GM21423 (cell line): ENCODE results near the gene GOLGA7B.

ENCODE experiments used
- ATAC-seq: cut with Tn5 transposase; IDR thresholded peaks from one replicate; pipeline ENCODE4 v1.9.1; 2021; ENCODE audit warnings: mild to moderate bottlenecking, moderate library complexity; ENCODE audit not compliant: unreplicated experiment

GOLGA7B gene

DNA sequence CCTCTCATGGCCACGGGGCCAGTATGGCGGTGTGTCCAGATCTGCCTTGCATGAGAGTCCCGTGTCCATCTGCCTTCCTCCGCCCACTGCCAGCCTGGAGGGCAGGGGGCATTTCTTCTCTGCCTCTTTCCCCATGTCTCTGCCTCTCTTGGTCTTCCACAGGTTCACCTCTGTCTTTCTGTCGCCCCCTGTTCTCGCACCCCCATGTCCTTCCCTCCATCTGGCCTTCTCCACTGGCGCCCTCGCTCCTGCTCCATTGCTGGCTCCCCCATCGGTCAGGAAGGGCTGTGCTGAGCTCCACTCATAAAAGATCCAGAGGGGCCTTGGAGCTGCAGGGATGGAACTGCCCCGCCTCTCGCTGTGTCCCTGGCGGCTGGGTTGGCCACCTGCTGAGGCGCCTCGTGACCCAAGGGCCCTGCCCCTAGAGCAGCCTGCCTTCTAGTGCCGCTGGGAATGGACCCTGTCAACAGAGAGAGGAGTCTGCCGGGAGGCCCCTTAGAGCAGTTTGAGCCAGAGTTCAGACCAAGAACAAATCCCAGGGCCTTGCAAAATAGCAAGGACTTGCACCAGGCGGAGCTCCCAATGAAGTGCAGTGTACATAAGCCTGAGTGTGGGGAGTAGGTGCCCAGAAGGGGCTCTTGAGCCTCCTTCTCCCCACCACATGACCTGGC is 42.0 kb downstream of the GOLGA7B start:
- no peak for ATAC-seq

DNA sequence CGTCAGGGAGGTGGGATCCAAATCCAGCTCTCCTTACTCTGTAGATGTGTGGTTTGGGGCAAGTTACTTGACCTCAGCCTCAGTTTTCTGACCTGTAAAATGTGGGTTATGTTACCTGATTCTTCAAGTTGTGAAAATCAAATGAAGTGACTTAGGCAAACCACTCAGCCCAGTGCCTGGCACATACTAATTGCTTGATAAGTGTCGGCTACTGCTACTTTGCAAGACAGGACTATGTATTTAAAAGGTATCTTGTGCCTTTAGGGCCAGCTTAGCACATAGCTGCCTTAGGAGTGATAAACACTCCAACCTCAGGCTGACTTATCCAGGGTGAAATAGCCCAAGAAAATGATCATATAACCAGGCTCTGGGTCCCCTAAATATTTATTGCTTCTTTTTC is 42.9 kb downstream of the GOLGA7B start:
- no peak for ATAC-seq

DNA sequence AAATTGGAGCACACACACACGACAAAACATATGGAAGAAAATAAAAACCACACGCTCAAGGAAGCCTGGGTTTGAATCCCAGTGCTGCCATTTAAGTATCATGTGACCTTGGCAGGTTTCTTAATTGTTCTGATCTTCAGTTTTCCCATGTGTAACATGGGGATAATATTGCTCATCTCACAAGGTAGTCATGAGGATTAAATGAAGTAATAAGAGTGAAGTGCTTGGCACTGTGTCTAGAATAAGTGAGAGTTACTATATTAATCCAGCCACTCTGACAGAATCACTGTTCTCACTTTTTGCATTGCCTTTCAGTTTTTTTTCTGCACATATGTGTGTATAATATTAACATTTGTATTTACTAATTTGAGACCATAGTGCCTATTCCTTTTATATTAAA is 43.3 kb downstream of the GOLGA7B start:
- no peak for ATAC-seq

DNA sequence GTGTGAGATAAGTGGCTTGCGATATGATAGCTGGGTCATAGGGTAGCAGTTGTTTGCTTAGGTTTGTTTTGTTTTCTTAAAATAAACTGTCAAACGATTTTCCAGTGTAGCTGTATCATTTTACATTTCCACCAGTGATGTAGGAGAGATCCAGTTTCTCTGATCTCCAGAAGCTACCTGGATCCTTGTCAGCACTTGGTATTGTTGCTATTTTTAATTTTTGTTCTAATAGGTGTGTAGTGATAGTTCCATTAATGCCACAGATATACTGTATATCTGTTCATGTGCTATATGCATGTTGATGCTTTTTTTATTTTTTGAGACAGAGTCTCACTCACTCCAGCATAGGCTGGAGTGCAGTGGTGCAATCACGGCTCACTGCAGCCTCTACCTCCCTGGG is 44.4 kb downstream of the GOLGA7B start:
- ATAC-seq = no peak

DNA sequence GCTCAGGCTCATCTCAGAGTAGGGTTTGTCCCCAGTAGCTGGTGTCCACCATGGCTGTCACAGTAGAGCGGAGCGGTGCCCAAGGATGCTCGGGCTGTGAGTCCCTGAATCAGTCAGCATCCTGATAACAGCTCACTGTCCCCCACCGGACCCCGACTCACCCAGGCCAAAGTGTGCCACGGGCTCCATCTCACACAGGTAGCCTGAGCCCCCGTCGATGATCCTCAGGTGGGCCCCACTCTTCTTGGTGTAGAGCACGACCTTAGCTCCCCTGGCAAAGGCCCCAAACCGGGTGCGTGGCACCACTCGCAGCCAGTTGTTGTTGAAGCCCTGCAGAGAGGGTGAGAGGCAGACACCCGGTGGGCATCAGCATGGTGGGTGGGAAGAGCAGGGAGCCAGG is 45.4 kb downstream of the GOLGA7B start:
- ATAC-seq = no peak

DNA sequence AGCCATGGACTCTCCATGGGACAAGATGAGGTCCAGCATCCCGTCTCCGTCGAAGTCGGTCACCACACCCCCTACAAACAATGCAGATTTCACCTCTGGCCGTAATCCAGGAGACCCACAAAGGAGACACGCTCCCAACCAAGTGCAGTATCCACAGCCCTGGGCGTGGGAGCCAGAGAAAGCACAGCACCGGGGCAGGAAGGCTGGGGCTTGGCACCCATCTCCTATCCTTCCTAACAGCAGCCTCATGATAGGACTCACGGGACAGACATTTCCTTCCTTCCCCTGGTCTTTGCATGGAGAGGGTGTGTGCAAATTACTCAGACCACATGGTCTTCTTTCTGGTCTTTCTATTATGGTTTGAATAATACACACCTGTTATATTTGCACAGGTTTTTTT is 46.3 kb downstream of the GOLGA7B start:
- ATAC-seq = no peak

DNA sequence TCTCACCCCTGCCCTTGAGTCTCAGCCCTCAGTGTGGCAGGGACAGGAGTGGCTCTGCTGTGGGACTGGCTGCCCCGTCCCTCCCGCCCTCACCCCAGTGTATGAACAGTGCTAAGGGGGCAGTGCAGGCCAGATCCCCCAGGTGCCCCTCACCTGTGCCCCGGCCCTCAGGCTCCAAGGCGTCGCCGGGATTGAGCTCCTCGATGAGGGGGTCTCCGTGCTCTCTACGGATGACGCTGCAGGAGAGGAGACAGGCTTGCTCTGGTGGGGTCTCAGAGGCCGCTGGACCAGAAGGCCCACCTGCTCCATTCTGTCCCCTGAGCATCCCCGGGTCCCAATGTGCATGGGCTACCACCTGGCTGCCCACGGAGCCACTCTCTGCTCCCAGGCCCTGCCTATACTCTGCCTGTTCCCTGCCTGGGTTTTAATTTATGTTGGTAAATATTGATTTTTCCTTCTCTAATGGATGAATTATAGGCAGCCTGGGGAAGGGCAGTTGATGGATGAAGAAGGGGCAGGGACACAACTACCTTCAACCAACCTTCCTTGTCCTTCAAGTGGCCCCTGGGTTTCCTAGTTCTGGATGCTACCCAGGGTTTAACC is 47.2 kb downstream of the GOLGA7B start:
- no peak for ATAC-seq

DNA sequence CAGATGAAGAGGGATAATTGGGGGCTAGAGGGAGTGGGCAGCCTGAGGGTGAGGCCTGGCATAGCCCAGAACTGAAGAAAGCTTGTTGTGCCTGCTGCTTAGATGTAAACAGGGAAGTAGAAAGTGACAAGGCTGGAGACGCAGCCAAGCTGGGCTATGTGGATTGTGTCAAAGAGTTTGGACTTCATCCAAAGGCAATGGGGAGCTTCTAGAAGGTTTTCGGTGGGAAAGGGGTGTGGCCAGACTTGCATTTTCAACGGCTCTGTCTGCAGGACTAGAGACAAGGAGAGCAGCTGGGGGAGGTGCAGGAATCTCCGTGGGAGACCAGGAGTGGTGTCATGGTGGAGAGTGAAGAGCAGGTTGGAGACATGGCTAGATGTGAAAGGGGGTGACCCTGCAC is 48.8 kb downstream of the GOLGA7B start:
- no peak for ATAC-seq

DNA sequence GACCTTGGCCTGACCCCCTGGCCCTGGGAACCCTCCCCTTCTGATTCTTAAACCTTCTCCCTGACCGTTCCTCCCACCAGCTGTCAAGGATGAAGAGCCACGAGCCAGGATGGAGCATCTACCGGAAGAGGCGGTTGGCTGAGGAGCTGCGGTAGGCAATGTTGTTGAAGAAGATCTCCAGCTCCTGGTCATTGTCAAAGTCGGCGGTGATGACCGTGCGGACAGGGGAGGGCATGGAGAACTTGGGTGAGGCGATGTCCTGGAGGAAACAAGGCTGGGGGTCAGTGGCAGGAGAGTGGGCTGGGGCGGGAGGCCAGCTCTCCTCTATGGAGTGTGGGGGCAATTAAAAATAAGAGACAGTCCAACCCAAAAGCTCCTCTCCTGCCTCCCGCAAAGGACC is 51.7 kb downstream of the GOLGA7B start:
- no peak for ATAC-seq

DNA sequence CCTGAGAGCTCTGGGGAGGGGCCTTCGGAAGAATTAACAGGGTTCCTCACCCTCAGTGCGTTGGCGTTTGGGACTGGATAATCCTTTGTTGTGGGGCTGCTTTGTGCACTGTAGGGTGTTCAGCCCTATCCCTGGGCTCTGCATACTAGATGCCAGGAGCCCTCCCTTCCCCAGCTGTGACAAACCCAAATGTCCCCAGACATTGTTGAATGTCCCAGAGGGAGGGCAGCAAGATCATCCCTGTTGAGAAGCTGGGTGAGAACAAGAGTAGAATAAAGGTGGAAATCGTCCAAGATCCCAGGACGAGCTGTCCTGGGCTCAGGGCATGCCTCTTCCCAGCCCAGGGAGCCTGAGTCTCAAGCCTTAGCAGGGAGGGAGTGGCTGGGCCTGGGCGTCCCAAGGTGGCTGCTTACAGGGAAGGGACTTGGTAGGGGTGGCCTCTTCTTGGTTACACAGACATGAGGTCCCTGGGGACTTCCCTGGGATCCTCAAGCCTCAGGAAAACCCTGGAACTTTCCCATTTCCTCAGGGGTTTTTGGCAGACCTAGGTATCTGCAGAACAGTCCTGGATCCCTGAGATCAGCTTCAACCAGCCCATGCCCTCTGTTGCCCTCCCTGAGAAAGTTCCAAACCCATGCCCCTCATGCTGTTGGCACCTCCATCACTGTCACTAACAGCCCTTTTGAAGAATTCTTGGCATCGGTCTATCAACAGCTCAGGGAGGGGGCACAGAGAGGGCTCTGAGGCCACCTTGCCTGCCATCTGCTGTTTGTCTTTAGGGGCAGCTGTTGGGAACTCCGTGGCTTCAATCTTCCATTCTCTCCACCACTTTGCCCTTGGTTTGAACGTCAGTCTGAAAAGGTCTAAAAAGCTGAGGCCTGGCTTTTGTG is 53.7 kb downstream of the GOLGA7B start:
- no peak for ATAC-seq

DNA sequence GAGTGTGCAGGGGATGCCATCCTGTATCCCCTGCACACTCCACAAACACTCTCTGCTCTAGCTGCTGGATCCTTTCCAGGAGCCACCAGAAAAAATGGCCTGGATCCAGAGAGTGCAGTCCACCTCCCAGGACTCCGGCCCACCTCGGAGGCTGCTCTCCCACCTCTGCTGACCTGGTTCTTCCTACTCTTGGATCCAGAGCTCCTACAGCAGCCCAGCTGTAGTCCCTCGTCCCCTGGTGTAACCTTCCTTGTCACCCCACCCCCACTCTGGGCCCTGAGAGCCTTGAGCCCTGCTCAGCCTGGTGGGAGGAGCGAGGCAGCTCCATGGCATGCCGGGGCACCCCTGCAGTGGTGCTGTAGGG is 54.4 kb downstream of the GOLGA7B start:
- no peak for ATAC-seq

DNA sequence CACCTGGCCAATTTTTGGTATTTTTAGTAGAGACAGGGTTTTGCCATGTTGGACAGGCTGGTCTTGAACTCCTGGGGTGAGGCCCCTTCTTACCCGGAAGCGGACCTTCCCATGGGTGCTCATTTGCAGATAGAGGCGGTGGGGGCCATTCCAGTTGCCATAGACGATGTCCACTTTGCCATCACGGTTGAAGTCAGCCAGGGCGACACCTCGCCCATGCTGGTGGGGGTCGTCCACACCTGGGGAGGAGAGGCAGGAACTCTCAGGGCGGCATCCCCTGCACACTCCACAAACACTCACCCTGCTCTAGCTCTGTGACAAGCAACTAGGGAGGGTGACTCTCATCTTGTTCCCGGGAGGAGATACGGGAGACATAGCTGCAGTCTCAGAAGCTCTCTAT is 54.9 kb downstream of the GOLGA7B start:
- ATAC-seq = no peak

DNA sequence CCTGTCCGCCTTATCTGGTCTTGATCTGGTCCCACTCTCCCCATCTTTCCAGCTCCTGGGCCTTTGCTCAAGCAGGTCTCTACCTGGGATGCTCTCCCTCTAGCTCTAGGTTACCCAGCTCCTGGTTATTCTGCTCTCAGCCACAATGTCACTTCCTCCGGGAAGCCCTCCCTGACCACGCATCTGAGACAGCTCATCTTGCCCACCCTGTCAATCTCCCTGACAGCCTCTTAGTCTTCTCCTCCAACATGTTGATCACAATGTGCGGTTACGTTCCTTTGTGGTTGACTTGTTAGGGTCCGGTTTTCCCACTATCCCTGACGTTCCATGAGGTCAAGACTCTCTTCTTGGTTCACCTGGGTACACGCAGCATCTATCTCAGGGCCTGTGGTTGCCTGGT is 55.6 kb downstream of the GOLGA7B start:
- ATAC-seq = no peak

DNA sequence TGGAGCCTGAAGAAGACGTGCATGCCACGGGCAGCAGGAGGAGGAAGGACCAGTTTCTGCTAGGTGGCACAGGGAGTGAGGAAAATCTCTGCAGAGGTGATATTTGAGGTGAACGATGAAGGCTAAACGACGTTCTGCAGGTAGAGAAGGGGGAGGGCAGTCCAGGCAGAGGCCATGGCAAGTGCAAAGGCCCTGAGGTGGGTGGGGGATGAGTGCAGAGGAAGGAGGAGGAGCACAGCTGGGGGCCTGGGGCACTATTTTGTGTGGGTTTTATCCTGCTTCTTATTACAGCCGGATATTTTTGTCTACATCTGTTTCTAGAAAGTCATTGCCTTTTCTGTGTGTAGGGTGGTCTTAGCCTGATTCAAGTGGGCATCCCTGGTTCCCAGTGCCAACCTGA is 57.6 kb downstream of the GOLGA7B start:
- ATAC-seq = no peak

DNA sequence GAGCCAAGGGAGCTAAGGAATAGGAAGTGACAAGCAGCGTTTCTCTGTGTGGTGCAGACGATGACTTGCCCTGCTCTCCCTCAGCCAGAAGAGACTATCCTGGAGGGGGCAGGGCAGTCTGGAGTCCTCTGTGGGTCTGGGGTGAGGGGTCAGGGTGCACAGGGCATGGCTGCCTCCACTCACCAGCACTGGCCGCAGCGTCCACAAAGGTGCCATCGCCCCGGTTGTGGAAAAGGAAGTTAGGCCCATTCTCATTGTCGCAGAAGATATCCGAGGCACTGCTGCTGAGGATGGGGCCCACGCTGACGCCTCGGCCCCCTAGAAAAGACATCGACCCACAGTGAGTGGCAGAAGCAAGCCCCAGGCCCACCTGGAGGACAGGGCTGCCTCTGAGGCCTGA is 58.2 kb downstream of the GOLGA7B start:
- ATAC-seq = no peak

DNA sequence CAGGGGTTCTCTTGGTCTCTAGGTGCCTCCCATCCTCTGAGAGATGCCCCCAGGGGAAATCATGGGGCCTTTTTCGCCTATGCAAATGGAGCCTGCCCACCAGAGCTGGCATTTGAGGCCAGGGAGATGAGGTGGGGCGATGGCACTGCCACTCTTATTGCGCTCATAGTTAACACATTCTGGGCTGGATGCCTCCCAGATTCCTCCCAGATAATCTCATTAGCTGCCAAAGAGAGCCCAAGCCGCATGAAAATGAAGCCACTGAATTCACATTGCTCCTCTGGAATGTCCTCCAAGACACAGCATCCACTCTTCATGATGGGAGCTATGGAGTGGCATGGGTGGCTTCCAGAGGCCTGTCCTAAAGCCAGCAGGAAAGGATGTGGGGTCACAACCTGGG is 61.0 kb downstream of the GOLGA7B start:
- ATAC-seq = no peak

DNA sequence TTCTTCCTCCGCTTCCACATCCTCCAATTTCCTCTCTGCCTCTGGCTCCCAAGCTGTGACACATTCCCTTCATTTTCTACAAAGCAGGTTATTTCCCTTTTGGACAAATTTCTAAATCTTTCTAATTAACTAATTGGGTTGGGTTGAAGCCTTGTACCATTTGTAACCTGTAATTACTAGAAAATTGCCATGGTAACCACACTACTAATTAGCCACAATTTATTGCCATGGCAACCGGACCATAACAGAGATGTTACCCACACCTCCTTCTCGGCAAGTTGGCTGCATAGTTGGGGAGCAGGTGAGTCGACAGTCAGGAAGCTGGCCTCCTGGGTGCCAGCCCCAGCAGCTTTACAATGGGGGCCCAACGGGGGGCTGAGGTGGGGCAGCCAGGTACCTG is 61.6 kb downstream of the GOLGA7B start:
- ATAC-seq = no peak

DNA sequence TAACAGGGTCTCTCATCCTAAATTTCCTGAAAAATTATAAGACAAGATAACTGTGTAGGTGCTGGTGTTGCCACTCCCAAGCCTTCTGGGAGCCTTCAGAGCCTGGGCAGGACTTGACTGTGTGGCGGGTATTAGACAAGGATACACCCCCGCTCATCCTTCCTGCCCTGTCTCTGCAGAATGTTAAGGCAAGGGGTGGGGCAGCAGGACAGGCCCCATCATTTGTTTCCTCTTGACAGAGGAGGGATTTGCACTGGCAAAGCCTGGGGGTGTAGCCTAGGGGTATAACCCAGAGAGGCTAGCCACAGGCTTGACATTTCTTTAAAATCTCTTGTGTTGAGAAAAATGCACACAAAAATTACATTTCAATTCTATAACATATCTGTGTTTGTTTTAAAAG is 63.5 kb downstream of the GOLGA7B start:
- no peak for ATAC-seq

DNA sequence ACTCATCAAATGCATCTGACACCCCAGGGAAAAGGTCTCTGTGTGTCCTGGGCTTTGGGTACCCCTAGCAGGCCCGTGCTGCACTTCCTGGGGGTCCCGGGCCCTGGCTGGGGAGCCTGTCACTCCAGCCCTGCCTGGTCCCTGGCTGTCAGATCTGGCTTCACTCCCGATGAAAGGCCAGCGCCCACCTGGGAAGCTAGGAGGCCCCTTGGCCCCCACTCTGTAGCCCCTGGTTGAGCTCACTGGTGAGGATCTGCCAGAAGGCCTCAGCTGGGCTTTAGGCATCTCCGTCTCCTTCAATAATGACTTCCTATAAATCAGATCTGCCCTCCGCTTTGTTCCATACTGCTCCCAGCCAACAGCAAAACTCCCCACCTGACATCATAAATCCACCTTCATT is 64.0 kb downstream of the GOLGA7B start:
- no peak for ATAC-seq

DNA sequence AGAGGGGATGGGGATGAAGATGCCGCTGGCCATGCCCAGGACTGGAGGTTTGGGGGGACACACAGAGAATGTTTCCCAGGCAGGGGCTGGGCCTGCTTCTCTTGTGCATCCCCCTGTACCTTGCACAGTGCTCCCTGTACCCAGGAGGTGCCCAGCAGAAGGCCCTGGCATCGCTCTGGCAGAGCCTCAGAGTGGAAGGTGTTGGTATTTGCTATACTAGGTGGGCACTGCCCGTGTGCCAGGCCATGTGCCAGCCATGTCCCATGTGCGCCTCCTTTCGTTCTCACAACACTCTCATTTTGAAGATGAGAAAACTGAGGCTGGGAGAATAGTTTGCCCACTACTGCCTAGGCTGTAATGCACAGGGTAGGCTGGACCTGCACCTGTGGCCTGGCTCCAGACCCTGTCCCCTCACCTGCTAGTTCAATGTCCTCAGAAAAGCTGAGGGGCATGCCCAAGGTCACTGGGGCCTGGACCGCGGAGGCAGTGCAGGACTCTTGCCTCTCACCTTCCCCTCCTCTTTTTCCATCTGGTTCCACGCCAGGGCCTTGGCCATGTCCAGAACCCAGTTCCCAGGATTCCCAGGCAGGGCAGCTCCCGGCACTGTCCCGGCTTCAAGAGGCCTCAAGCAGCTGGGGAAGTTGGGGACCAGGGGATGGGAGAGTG is 64.7 kb downstream of the GOLGA7B start:
- ATAC-seq = no peak

DNA sequence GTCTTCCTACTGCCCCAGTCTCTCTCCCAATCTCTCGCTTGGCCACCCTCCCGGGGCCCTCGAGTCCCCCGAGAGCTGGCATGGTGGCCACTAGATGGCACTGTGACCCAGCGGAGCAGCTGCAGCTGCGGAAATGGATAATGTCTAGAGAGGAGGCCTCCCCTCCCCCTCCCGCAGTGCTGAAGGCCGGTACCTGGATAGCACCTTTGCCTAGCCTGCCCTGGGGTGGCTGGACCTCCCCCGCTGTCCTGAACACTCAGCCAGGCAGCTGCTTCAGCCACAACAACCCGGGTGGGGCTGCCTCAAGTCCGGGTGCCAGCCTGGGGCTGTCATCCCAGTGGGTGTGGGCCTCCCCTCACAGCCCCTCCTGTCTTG is 65.2 kb downstream of the GOLGA7B start:
- ATAC-seq = peak; percentile 58
